B cell (primary cell): ENCODE results near the gene FASLG. TPM values are rescaled to one million over a fixed set of nuclear protein-coding genes. Genes with fewer than 3 reads are reported as not detected.

Experiments
- ATAC-seq: fragments of 200-7000 bp; cut with Tn5 transposase; one replicate; pipeline ENCODE4 v1.10.0; 2021; ENCODE audit warnings: low read depth, mild to moderate bottlenecking, moderate number of reproducible peaks, moderate library complexity
- CTCF ChIA-PET: fragments of 350-600 bp; sonication (Branson Sonifier 250); formaldehyde crosslinking; loops from one replicate; lab custom pipeline; 2021; ENCODE audit warnings: antibody characterized with exemption, inconsistent platforms; lab: Charles Lee
- POLR2A ChIA-PET: fragments of 350-600 bp; sonication (Branson Sonifier 250); formaldehyde crosslinking; loops from one replicate; lab custom pipeline; 2021; ENCODE audit warnings: antibody characterized with exemption; lab: Charles Lee
- DNase-seq: peaks from one replicate; pipeline ENCODE4 v3.0.0; 2013
- H2AFZ ChIP-seq: 2 replicates; pipeline ENCODE4 v1.6.1; 2012; ENCODE audit warnings: mild to moderate bottlenecking, low read depth, low read length; ENCODE audit not compliant: insufficient read depth, poor library complexity, severe bottlenecking
- H3K27ac ChIP-seq, 2 donors: 1 replicate in 1 of 2; 2 replicates in 1 of 2; pipeline ENCODE4 v1.5.1; 2012 to 2013; ENCODE audit warnings: low read length in 2 of 2, mild to moderate bottlenecking in 2 of 2, moderate library complexity in 1 of 2
- H3K27me3 ChIP-seq, 4 experiments: fragments of 200-600 bp in 1 of 4; sonication (generic) in 1 of 4; replicated peaks in 1 of 4; 1 replicate in 2 of 4; 2 replicates in 2 of 4; pipeline versions ENCODE4 v1.6.1 to v1.7.0; 2013 to 2016; ENCODE audit warnings: low read length in 3 of 4, mild to moderate bottlenecking in 2 of 4, mixed read lengths in 1 of 4, moderate library complexity in 1 of 4; ENCODE audit not compliant: insufficient read depth in 4 of 4, control insufficient read depth in 3 of 4; ENCODE audit errors: control extremely low read depth in 1 of 4
- H3K36me3 ChIP-seq, 2 experiments: replicated peaks in 1 of 2; 1 replicate in 1 of 2; 2 replicates in 1 of 2; pipeline versions ENCODE4 v1.6.1 to v1.7.1; 2013; ENCODE audit warnings: low read length in 1 of 2; ENCODE audit not compliant: insufficient read depth in 2 of 2, control insufficient read depth in 1 of 2; ENCODE audit errors: control extremely low read depth in 1 of 2, extremely low read depth in 1 of 2
- H3K4me1 ChIP-seq, 2 donors: fragments of 200-600 bp in 1 of 2; sonication (generic) in 1 of 2; 1 replicate in 1 of 2; 2 replicates in 1 of 2; pipeline versions ENCODE4 v1.5.1 to v1.6.1; 2013 to 2017; ENCODE audit warnings: low read length in 2 of 2; ENCODE audit not compliant: control insufficient read depth in 2 of 2, insufficient read depth in 2 of 2
- H3K4me2 ChIP-seq: replicated peaks from 2 replicates; pipeline ENCODE3; 2012; ENCODE audit warnings: mild to moderate bottlenecking, low read depth, low read length; ENCODE audit not compliant: poor library complexity, severe bottlenecking
- H3K4me3 ChIP-seq, 5 experiments: fragments of 200-600 bp in 1 of 5; sonication (generic) in 1 of 5; 1 replicate in 3 of 5; 2 replicates in 2 of 5; pipeline versions ENCODE4 v1.5.1 to v1.7.0; 2011 to 2016; ENCODE audit warnings: low read length in 4 of 5, mild to moderate bottlenecking in 4 of 5, low read depth in 2 of 5, control low read depth in 1 of 5, moderate library complexity in 1 of 5; ENCODE audit not compliant: insufficient read depth in 1 of 5; ENCODE audit errors: control extremely low read depth in 1 of 5, extremely low read depth in 1 of 5
- H3K79me2 ChIP-seq: fragments of 200-600 bp; sonication (generic); one replicate; pipeline ENCODE4 v1.6.0; 2016; ENCODE audit warnings: low read length; ENCODE audit not compliant: control insufficient read depth, insufficient read depth
- H3K9ac ChIP-seq: fragments of 200-600 bp; sonication (generic); 2 replicates; pipeline ENCODE4 v1.6.1; 2017; ENCODE audit warnings: mild to moderate bottlenecking, low read length, moderate library complexity
- H3K9me3 ChIP-seq, 3 donors: one replicate each; pipeline versions ENCODE4 v1.6.1 to v1.7.1; 2013; ENCODE audit warnings: low read length in 2 of 3; ENCODE audit not compliant: control insufficient read depth in 2 of 3, insufficient read depth in 1 of 3; ENCODE audit errors: control extremely low read depth in 1 of 3
- H4K20me1 ChIP-seq: 2 replicates; pipeline ENCODE4 v1.6.0; 2012; ENCODE audit warnings: mild to moderate bottlenecking, low read length; ENCODE audit not compliant: insufficient read depth, control insufficient read depth, poor library complexity, severe bottlenecking
- H3K27ac Mint-ChIP-seq: one replicate; pipeline ENCODE4 v1.8.0; 2021; ENCODE audit warnings: mixed read lengths
- H3K27me3 Mint-ChIP-seq: one replicate; pipeline ENCODE4 v1.8.0; 2021; ENCODE audit warnings: mixed read lengths
- H3K4me1 Mint-ChIP-seq: one replicate; pipeline ENCODE4 v1.8.0; 2021; ENCODE audit warnings: mixed read lengths
- H3K4me3 Mint-ChIP-seq: one replicate; pipeline ENCODE4 v1.8.0; 2021; ENCODE audit warnings: mixed read lengths
- H3K9me3 Mint-ChIP-seq: one replicate; pipeline ENCODE4 v1.8.0; 2022; ENCODE audit warnings: mixed read lengths; ENCODE audit not compliant: insufficient read depth
- CTCF ChIP-seq: fragments of 200-600 bp; IDR thresholded peaks from one replicate; pipeline ENCODE4 v1.8.0; 2022; ENCODE audit warnings: antibody characterized with exemption, mild to moderate bottlenecking
- EZH2 ChIP-seq: IDR thresholded peaks from 2 replicates; pipeline ENCODE4 v1.6.1; 2012; ENCODE audit warnings: borderline replicate concordance, low read depth, mild to moderate bottlenecking, moderate library complexity, low read length; ENCODE audit not compliant: insufficient read depth, poor library complexity, severe bottlenecking
- WGBS: methylation state at CpG from one replicate; pipeline ENCODE4 v1.1.5; 2013; ENCODE audit warnings: missing lambda C conversion rate; ENCODE audit not compliant: insufficient coverage; 5-methylcytosine and 5-hydroxymethylcytosine counted together
- intact Hi-C: fragments of 100-400 bp; cut with micrococcal nuclease; formaldehyde crosslinking; loops from one replicate; pipeline ENCODE4 v1.10.0; 2022
- polyA plus RNA-seq: library from polyadenylated mRNA; depleted of rRNA; stranded (reverse); fragments of >200 nt; gene quantifications from 2 replicates; pipeline ENCODE4 v1.2.3, GENCODE V29; 2012
- total RNA-seq, 2 donors: library from RNA; stranded (reverse); fragments of 120-200 nt in 1 of 2; gene quantifications; 1 replicate in 1 of 2; 2 replicates in 1 of 2; pipeline versions ENCODE4 v1.2.3 to v1.2.4, GENCODE V29; 2013 to 2022

Gene FASLG
- total and polyA plus RNA-seq, 2 donors (not counting 1 experiment from before 2014, with no cell fraction given) = 0.15 TPM; not detected in 1

DNA sequence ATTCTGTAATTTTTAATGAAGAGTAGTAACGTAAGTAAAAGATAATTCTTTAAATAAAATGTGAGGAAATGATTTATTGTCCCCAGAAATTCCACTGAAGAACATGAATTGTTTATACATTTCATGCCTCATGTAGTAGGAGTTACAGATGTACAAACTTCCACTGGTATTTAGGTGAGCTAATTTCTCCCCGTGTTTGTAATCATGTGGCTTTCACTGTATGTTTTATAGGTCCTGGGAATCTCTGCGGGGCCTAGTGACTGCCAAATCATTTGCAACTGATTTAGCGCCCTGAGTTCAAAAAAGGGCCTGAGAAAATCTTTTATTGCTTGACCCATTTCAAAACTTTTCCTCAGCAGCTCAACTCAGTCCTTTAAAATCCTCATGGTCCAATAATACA lies 30.5 kb upstream of the FASLG start:
- Mint-ChIP-seq H3K9me3 (no peaks in the 10 kb centered on the region), H3K4me3 (no peak overlapping the region), H3K4me1 (no peaks in the 10 kb centered on the region), H3K27me3 (no peaks in the 10 kb centered on the region), H3K27ac (no peak overlapping the region)
- POLR2A ChIA-PET = no interaction called here
- intact Hi-C loops = no loop called here
- TF ChIP-seq CTCF (no peak), EZH2 (no peak)
- Histone ChIP-seq H3K27me3 (no peaks in the 10 kb centered on the region), H3K27ac (no peak overlapping the region), H3K9me3 (peaks cover 0 to 5% (median 0%) of the 10 kb centered on the region in 3 donors), H4K20me1 (no peaks in the 10 kb centered on the region), H2AFZ (no peak overlapping the region), H3K36me3 (no peaks in the 10 kb centered on the region), H3K4me1 (no peaks in the 10 kb centered on the region), H3K9ac (no peak overlapping the region), H3K4me3 (no peak overlapping the region), H3K4me2 (no peak overlapping the region), H3K79me2 (no peaks in the 10 kb centered on the region)
- DNase-seq (no peak), ATAC-seq (no peak)
- WGBS = 100% methylated on average over 3 of the region's 4 CpGs
- CTCF ChIA-PET = no interaction called here

GRCh38 chr1:172629170-172629569 lies 29.7 kb upstream of the FASLG start:
- Histone ChIP-seq H3K9ac (no peak overlapping the region), H3K27ac (no peak overlapping the region), H4K20me1 (no peaks in the 10 kb centered on the region), H3K4me2 (no peak overlapping the region), H3K4me3 (no peak overlapping the region), H3K27me3 (no peaks in the 10 kb centered on the region), H3K9me3 (peaks cover 0 to 5% (median 0%) of the 10 kb centered on the region in 3 donors), H3K79me2 (no peaks in the 10 kb centered on the region), H3K36me3 (no peaks in the 10 kb centered on the region), H3K4me1 (no peaks in the 10 kb centered on the region), H2AFZ (no peak overlapping the region)
- intact Hi-C loops = no loop called here
- ATAC-seq (no peak), DNase-seq (no peak)
- no peaks in the 10 kb centered on the region for H3K4me1 Mint-ChIP-seq
- ChIA-PET CTCF (no interaction called here), POLR2A (no interaction called here)
- no peak for TF ChIP-seq EZH2
- no peak for TF ChIP-seq CTCF
- no peaks in the 10 kb centered on the region for H3K27me3 Mint-ChIP-seq
- H3K4me3 Mint-ChIP-seq = no peak overlapping the region
- H3K9me3 Mint-ChIP-seq = no peaks in the 10 kb centered on the region
- WGBS = no CpG with 5 or more reads among the region's 2 CpGs
- no peak overlapping the region for H3K27ac Mint-ChIP-seq
